ENCODE measurements around the gene CCDC74A. TPM values are rescaled to one million over a fixed set of nuclear protein-coding genes. Genes with fewer than 3 reads are reported as not detected.
"Not testable (repeated sequence)": the region's sequence is repeated elsewhere in the genome, so short reads cannot be mapped to it uniquely, and the experiment has no call there.

CCDC74A gene
- polyA plus RNA-seq, 4 donors, result 0.89 to 1.9 (median 1.6) TPM; not detected in 1

DNA sequence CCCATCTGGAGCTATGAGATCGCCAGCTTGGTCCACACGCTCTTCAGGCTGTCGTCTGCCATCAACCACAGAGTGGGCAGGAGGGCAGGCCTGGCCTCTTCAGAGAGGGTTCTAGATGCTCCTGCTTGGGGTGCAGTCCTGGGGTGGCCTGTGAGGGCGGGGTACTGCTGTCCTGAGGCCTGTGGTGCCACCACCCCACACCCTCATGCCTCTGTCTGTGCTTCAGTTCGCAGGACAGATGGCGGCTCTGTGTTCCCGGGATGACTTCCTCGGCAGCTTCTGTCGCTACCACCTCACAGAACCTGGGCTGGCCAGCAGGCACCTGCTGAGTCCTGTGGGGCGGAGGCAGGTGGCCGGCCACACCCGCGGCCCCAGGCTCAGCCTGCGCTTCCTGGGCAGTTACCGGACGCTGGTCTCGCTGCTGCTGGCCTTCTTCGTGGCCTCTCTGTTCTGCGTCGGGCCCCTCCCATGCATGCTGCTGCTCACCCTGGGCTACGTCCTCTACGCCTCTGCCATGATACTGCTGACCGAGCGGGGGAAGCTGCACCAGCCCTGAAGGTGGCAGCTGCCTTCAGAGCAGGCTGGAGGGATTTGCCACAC, 7.7 kb upstream of the CCDC74A start:
- WGBS, 3 donors, result 80 to 86% (median 83%) methylated on average over 8 to 24 of the region's 24 CpGs
- not testable (repeated sequence) for H3K9me3 ChIP-seq (ENCODE audit: control insufficient read depth in 2 of 2, insufficient read depth in 1 of 2, low read depth in 1 of 2, low read length in 1 of 2); H3K4me1 ChIP-seq (ENCODE audit: control insufficient read depth in 3 of 3, insufficient read depth in 2 of 3, low read depth in 1 of 3, low read length in 2 of 3); H3K27ac ChIP-seq (ENCODE audit: low read depth in 1 of 3, low read length in 2 of 3); FAIRE-seq; H3K27me3 ChIP-seq (ENCODE audit: control insufficient read depth in 3 of 3, insufficient read depth in 3 of 3, low read length in 3 of 3); DNase-seq; H3K4me3 ChIP-seq (ENCODE audit: low read depth in 1 of 3, low read length in 3 of 3)
- H3K36me3 ChIP-seq (ENCODE audit: control insufficient read depth in 3 of 3, insufficient read depth in 2 of 3, low read depth in 1 of 3, low read length in 3 of 3), result peaks cover 3 to 57% (median 7%) of the 10 kb centered on the region in 3 donors

DNA sequence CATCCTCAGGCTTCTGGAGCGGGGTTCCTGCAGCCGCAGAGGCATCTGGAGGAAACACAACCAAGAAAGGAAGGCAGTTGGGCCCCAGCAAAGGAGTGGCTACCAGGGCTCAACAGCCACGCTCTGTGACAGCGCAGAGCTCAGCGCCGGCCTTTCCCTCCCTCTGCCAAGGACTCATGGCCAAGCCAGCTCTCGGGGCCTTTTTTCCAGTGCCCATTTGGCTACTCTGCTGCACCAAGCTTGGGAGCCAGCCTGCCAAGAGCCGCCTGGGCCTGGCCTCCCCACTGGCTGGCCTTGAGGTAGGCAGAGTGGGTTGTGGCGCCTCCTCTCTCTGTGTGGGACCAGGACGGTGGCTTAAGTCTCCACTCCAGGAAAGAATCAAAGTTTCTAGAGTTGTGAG, 7.2 kb upstream of the CCDC74A start:
- Histone ChIP-seq H3K4me1 (ENCODE audit: control insufficient read depth in 3 of 3, insufficient read depth in 2 of 3, low read depth in 1 of 3, low read length in 2 of 3) (no peaks in the 10 kb centered on the region), H3K27ac (ENCODE audit: low read depth in 1 of 3, low read length in 2 of 3) (no peak overlapping the region), H3K36me3 (ENCODE audit: control insufficient read depth in 3 of 3, insufficient read depth in 2 of 3, low read depth in 1 of 3, low read length in 3 of 3) (peaks cover 3 to 53% (median 7%) of the 10 kb centered on the region in 3 donors), H3K9me3 (ENCODE audit: control insufficient read depth in 2 of 2, insufficient read depth in 1 of 2, low read depth in 1 of 2, low read length in 1 of 2) (no peaks in the 10 kb centered on the region), H3K27me3 (ENCODE audit: control insufficient read depth in 3 of 3, insufficient read depth in 3 of 3, low read length in 3 of 3) (no peaks in the 10 kb centered on the region), H3K4me3 (ENCODE audit: low read depth in 1 of 3, low read length in 3 of 3) (no peak overlapping the region)
- FAIRE-seq, result no peak
- 90 to 96% (median 94%) methylated on average over 10 of the region's 10 CpGs for WGBS, 3 donors
- DNase-seq, result no peak

DNA sequence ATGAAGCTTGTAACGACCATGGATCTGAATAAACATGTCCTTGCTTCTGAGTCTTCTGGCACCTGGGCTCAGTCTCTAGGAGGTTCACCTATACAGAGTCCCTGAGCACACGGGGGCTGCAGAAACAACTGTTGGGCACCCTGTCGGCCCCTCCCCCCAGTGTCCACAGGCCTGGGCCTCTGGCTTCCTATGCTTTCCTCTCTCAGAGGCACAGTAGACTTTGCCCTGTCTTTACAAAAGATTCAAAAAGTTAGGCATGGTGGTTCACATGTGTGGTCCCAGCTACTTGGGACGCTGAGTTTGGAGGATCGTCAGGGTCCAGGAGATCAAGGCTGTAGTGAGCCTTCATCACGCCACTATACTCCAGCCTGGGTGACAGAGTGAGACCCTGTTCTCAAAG, 6.2 kb upstream of the CCDC74A start:
- peaks cover 3 to 47% (median 7%) of the 10 kb centered on the region in 3 donors for H3K36me3 ChIP-seq (ENCODE audit: control insufficient read depth in 3 of 3, insufficient read depth in 2 of 3, low read depth in 1 of 3, low read length in 3 of 3)
- not testable (repeated sequence) for H3K4me1 ChIP-seq (ENCODE audit: control insufficient read depth in 3 of 3, insufficient read depth in 2 of 3, low read depth in 1 of 3, low read length in 2 of 3); DNase-seq; H3K27ac ChIP-seq (ENCODE audit: low read depth in 1 of 3, low read length in 2 of 3); H3K4me3 ChIP-seq (ENCODE audit: low read depth in 1 of 3, low read length in 3 of 3); FAIRE-seq; H3K27me3 ChIP-seq (ENCODE audit: control insufficient read depth in 3 of 3, insufficient read depth in 3 of 3, low read length in 3 of 3); H3K9me3 ChIP-seq (ENCODE audit: control insufficient read depth in 2 of 2, insufficient read depth in 1 of 2, low read depth in 1 of 2, low read length in 1 of 2)
- 74 to 77% (median 74%) methylated on average over 6 of the region's 6 CpGs for WGBS, 3 donors

DNA sequence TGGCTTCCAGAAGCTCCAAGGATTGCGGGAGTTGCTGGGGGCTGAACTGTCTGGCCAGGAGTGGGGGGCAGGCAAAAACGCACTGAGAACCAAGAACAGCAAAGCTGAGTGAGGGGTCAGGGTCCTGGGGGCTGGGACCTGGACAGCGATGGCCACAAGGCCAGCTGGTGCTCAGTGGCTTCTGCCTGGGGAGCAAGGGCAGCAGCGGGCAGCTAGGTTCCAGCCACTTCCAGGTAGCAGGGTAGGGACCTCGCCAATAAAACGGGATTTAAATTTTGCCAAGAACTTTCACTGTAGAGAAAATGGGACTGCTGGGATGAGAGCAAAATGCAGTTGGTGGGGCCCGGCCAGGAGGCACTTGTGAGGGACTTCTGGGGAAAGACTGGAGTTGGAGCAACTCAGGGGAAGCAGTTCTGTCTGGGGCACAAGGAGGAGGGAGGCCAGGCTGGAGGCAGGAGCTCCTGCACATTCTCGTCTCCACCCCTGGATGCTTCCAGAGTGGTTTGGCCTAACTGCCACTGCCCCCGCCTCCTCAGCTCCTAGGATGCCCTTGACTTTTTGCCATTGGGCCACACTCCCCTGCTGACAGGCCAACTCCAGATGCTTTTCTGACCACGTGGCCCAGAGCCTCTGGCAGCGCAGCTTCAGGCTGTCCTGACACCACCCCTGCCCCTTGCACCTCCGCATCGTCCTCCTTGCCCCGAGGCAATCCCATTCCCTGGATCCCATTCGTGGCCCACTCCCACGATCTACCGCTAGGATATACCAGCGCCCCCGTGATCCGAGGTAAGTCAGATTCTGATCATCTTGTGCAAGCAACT, 5.5 kb upstream of the CCDC74A start:
- 82 to 90% (median 83%) methylated on average over 20 of the region's 20 CpGs for WGBS, 3 donors
- Histone ChIP-seq H3K27ac (ENCODE audit: low read depth in 1 of 3, low read length in 2 of 3) (no peak overlapping the region), H3K9me3 (ENCODE audit: control insufficient read depth in 2 of 2, insufficient read depth in 1 of 2, low read depth in 1 of 2, low read length in 1 of 2) (no peaks in the 10 kb centered on the region), H3K27me3 (ENCODE audit: control insufficient read depth in 3 of 3, insufficient read depth in 3 of 3, low read length in 3 of 3) (no peaks in the 10 kb centered on the region), H3K4me3 (ENCODE audit: low read depth in 1 of 3, low read length in 3 of 3) (no peak overlapping the region), H3K4me1 (ENCODE audit: control insufficient read depth in 3 of 3, insufficient read depth in 2 of 3, low read depth in 1 of 3, low read length in 2 of 3) (no peaks in the 10 kb centered on the region), H3K36me3 (ENCODE audit: control insufficient read depth in 3 of 3, insufficient read depth in 2 of 3, low read depth in 1 of 3, low read length in 3 of 3) (peaks cover 3 to 40% (median 5%) of the 10 kb centered on the region in 3 donors)
- FAIRE-seq (no peak), DNase-seq (no peak)

DNA sequence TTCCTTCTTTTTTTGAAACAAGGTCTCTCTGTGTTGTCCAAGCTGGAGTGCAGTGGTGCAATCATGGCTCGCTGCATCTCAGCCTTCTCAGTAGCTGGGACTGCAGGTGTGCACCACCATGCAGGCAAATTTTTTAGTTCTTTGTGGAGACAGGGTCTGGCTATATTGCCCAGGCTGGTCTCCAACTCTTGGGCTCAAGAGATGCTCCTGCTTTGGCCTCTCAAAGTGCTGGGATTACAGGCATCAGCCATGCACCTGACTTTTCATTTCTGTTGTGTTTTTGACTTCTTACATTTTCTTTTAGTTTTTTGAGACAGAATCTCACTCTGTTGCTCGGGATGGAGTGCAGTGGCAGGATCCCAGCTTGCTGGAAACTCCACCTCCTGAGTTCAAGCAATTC, 2.4 kb upstream of the CCDC74A start:
- not testable (repeated sequence) for DNase-seq; H3K4me3 ChIP-seq (ENCODE audit: low read depth in 1 of 3, low read length in 3 of 3); H3K27ac ChIP-seq (ENCODE audit: low read depth in 1 of 3, low read length in 2 of 3); H3K27me3 ChIP-seq (ENCODE audit: control insufficient read depth in 3 of 3, insufficient read depth in 3 of 3, low read length in 3 of 3); H3K4me1 ChIP-seq (ENCODE audit: control insufficient read depth in 3 of 3, insufficient read depth in 2 of 3, low read depth in 1 of 3, low read length in 2 of 3); FAIRE-seq; H3K9me3 ChIP-seq (ENCODE audit: control insufficient read depth in 2 of 2, insufficient read depth in 1 of 2, low read depth in 1 of 2, low read length in 1 of 2)
- WGBS, 3 donors, result 84 to 95% (median 94%) methylated on average over 2 of the region's 2 CpGs
- peaks cover 0 to 14% (median 2%) of the 10 kb centered on the region in 3 donors for H3K36me3 ChIP-seq (ENCODE audit: control insufficient read depth in 3 of 3, insufficient read depth in 2 of 3, low read depth in 1 of 3, low read length in 3 of 3)

DNA sequence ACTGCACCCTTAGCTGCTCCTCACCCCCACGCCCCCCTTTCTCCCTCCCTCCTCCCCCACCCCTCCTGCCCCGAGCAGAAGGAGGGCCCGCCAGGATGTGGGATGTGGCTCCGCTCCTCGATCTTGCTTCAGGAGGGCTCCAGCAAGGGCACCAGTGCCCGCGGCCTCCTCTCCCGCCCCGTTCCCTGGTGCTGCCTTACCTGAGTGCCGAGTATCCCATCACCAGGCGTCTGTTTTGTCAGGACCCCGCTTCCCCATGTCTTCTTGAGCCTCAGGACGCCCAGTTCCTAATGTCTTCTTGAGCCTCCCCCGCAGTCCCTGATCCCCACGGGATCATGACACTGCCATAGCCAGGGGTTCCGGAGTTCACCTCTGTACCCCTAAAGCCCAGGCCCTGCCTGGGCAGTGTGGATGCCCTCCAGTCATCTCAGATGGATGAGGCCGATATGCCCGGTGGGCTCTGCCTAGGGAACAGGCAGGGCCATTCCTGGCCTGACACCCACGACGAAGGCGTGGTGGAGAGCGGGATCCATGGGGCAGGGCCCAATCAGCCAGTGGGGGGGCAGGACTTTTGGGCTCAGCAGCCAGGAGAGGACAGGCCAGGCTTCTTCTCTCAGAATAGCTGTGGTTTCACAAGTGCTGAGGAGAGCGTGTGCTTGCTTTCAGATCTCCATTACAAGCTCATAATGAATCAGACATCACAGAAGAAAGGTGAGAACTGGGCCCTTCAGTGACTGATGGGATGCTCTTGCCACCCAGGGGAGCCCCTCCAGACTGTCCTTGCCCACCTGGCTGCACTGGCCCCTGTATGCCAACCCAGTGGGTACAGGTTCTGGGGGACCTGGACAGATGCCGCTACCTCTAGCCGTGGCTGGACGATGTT, 1.5 kb downstream of the CCDC74A start:
- H3K4me1 ChIP-seq (ENCODE audit: control insufficient read depth in 3 of 3, insufficient read depth in 2 of 3, low read depth in 1 of 3, low read length in 2 of 3); FAIRE-seq; H3K4me3 ChIP-seq (ENCODE audit: low read depth in 1 of 3, low read length in 3 of 3); H3K27ac ChIP-seq (ENCODE audit: low read depth in 1 of 3, low read length in 2 of 3); H3K36me3 ChIP-seq (ENCODE audit: control insufficient read depth in 3 of 3, insufficient read depth in 2 of 3, low read depth in 1 of 3, low read length in 3 of 3); DNase-seq; H3K9me3 ChIP-seq (ENCODE audit: control insufficient read depth in 2 of 2, insufficient read depth in 1 of 2, low read depth in 1 of 2, low read length in 1 of 2); H3K27me3 ChIP-seq (ENCODE audit: control insufficient read depth in 3 of 3, insufficient read depth in 3 of 3, low read length in 3 of 3): not testable (repeated sequence)
- 68 to 81% (median 75%) methylated on average over 21 to 25 of the region's 26 CpGs for WGBS, 3 donors

DNA sequence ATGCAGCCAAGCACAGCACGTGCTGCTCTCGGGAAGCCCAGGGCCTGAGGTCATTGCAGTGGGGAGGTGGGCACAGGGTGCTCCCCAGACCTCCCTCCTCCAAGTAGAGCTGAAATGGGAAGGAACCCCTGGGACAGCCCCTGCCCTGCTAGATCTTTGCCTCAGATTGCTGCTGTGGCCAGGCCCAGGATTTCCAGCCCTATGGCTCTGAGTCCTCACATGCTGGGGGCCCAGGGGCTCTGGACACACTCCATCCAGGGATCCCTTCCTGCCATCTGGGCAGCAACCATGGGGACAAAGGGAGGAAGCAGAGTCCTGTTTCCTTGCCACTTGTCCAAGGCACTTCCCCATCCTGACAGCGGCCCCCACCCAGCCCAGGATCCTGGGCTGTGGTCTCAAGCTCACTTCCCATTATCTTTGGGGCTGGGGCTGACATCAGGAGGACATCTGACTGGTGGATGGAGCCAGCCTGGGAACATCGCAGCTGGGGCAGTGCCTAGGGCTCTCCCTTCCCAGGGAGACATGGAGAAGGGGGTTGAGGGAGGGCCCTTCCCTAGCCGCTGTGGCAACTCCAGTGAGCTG, 2.3 kb downstream of the CCDC74A start:
- DNase-seq; H3K27ac ChIP-seq (ENCODE audit: low read depth in 1 of 3, low read length in 2 of 3); H3K4me1 ChIP-seq (ENCODE audit: control insufficient read depth in 3 of 3, insufficient read depth in 2 of 3, low read depth in 1 of 3, low read length in 2 of 3); H3K4me3 ChIP-seq (ENCODE audit: low read depth in 1 of 3, low read length in 3 of 3); H3K27me3 ChIP-seq (ENCODE audit: control insufficient read depth in 3 of 3, insufficient read depth in 3 of 3, low read length in 3 of 3); H3K9me3 ChIP-seq (ENCODE audit: control insufficient read depth in 2 of 2, insufficient read depth in 1 of 2, low read depth in 1 of 2, low read length in 1 of 2); H3K36me3 ChIP-seq (ENCODE audit: control insufficient read depth in 3 of 3, insufficient read depth in 2 of 3, low read depth in 1 of 3, low read length in 3 of 3); FAIRE-seq: not testable (repeated sequence)
- 86 to 100% (median 100%) methylated on average over 4 to 5 of the region's 5 CpGs for WGBS, 3 donors

Data from small intestine (tissue), 7 donors.